ENCODE results near the gene ZSWIM6.

Gene ZSWIM6

DNA sequence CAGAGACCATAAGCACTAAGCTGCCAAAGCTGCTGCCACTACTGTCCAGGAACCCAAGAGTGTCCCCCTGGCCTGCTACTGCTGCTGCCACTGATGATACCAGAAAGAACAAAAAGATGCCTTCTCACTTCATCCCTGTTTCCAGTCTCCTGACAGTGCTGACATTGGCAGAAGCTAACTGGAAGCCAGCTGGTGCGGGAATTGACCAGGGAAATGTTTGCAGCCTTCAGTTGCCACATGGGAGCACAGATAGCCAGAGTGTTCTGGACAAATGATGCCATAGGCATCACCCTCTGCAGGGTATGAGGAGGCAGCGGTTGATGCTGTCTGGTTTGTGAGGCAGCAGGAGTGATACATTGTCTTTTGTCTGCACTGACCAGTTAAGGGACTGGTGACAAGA, 258.4 kb downstream of the ZSWIM6 start:
- no peaks in the 10 kb centered on the region for H3K36me3 ChIP-seq (ENCODE audit: low read length)
- no peak overlapping the region for H3K9ac ChIP-seq (ENCODE audit: low read length)
- H3K79me2 ChIP-seq (ENCODE audit: insufficient read depth, low read length): no peaks in the 10 kb centered on the region
- H3K27me3 ChIP-seq (ENCODE audit: low read length): no peaks in the 10 kb centered on the region
- H3F3A ChIP-seq (ENCODE audit: insufficient read depth): no peaks in the 10 kb centered on the region
- H3K27ac ChIP-seq (ENCODE audit: low read depth, low read length): no peak overlapping the region
- no peaks in the 10 kb centered on the region for H4K20me1 ChIP-seq (ENCODE audit: low read depth, low read length)
- no peak overlapping the region for H3K4me3 ChIP-seq (ENCODE audit: insufficient read depth, low read length, poor library complexity, severe bottlenecking)
- H2AFZ ChIP-seq (ENCODE audit: low read depth, low read length, severe bottlenecking): no peak overlapping the region
- no peaks in the 10 kb centered on the region for H3K9me2 ChIP-seq (replicated peaks; ENCODE audit: insufficient read depth, low read length)
- TF ChIP-seq EZH2phosphoT487 (conservative IDR thresholded peaks at IDR 0.05; ENCODE audit: low read length): no peak
- TF ChIP-seq, protein P1, sequence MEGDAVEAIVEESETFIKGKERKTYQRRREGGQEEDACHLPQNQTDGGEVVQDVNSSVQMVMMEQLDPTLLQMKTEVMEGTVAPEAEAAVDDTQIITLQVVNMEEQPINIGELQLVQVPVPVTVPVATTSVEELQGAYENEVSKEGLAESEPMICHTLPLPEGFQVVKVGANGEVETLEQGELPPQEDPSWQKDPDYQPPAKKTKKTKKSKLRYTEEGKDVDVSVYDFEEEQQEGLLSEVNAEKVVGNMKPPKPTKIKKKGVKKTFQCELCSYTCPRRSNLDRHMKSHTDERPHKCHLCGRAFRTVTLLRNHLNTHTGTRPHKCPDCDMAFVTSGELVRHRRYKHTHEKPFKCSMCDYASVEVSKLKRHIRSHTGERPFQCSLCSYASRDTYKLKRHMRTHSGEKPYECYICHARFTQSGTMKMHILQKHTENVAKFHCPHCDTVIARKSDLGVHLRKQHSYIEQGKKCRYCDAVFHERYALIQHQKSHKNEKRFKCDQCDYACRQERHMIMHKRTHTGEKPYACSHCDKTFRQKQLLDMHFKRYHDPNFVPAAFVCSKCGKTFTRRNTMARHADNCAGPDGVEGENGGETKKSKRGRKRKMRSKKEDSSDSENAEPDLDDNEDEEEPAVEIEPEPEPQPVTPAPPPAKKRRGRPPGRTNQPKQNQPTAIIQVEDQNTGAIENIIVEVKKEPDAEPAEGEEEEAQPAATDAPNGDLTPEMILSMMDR (IDR thresholded peaks at IDR 0.05; ENCODE audit: insufficient read depth, low read length, poor library complexity, severe bottlenecking): no peak
- no peaks in the 10 kb centered on the region for H3K9me3 ChIP-seq (ENCODE audit: insufficient read depth, low read length)
- no peak overlapping the region for H3K4me2 ChIP-seq (ENCODE audit: low read depth, low read length, poor library complexity, severe bottlenecking)

DNA sequence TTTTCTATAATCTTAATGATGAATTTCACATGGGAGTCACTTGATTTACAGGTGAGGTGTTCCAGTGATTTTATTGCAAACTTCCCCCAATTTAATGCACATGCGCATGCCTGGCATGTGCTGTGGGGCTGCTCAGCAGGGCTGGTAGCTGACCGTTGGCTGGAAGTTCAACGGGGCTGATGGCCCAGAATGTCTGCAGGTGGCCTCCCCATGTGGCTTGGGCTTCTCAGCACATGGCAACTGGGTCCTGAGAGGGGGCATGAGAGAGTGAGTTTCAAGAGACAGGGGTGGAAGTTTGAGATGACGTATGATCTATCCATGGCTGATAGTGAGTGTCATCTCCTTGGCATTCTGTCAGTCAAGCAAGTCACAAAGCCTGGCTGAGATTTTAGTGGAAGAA, 259.8 kb downstream of the ZSWIM6 start:
- no peaks in the 10 kb centered on the region for H3K9me3 ChIP-seq (ENCODE audit: insufficient read depth, low read length)

DNA sequence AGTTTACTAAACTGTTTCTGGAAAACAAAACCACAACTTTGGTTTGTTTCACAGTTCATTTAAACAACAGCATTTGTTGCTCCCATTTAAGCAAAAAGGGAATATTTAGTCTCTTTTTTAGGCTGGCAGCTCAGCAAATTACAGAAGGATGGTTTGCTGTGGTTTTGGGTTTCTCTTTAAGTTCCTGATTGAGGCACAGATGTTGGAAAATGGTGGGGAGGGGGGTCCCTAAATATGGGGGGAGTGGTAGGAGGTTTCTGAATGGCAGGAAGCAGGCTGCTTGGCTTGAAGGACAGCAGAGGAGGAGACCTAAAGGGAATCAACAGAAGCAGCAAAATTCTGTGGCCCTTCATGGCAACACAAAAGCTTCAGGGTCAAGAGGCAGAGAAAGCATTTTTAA, 263.4 kb downstream of the ZSWIM6 start:
- Histone ChIP-seq H3F3A (ENCODE audit: insufficient read depth) (no peaks in the 10 kb centered on the region), H3K4me3 (ENCODE audit: insufficient read depth, low read length, poor library complexity, severe bottlenecking) (no peak overlapping the region), H3K4me2 (ENCODE audit: low read depth, low read length, poor library complexity, severe bottlenecking) (no peak overlapping the region), H3K36me3 (ENCODE audit: low read length) (no peaks in the 10 kb centered on the region), H3K27ac (ENCODE audit: low read depth, low read length) (no peak overlapping the region), H3K79me2 (ENCODE audit: insufficient read depth, low read length) (no peaks in the 10 kb centered on the region), H3K9me3 (ENCODE audit: insufficient read depth, low read length) (no peaks in the 10 kb centered on the region), H3K9me2 (replicated peaks; ENCODE audit: insufficient read depth, low read length) (no peaks in the 10 kb centered on the region), H3K9ac (ENCODE audit: low read length) (no peak overlapping the region), H4K20me1 (ENCODE audit: low read depth, low read length) (no peaks in the 10 kb centered on the region), H3K27me3 (ENCODE audit: low read length) (no peaks in the 10 kb centered on the region), H2AFZ (ENCODE audit: low read depth, low read length, severe bottlenecking) (no peak overlapping the region)
- no peak for TF ChIP-seq EZH2phosphoT487 (conservative IDR thresholded peaks at IDR 0.05; ENCODE audit: low read length)
- TF ChIP-seq, protein P1 (IDR thresholded peaks at IDR 0.05; ENCODE audit: insufficient read depth, low read length, poor library complexity, severe bottlenecking): no peak

More for the DNA sequence above, 259.8 kb downstream of the ZSWIM6 start:
- no peak overlapping the region for H3K27ac ChIP-seq (ENCODE audit: low read depth, low read length)
- H3K4me3 ChIP-seq (ENCODE audit: insufficient read depth, low read length, poor library complexity, severe bottlenecking): no peak overlapping the region
- H3K79me2 ChIP-seq (ENCODE audit: insufficient read depth, low read length): no peaks in the 10 kb centered on the region
- no peak overlapping the region for H3K4me2 ChIP-seq (ENCODE audit: low read depth, low read length, poor library complexity, severe bottlenecking)
- no peaks in the 10 kb centered on the region for H3K27me3 ChIP-seq (ENCODE audit: low read length)
- TF ChIP-seq, protein P1 (IDR thresholded peaks at IDR 0.05; ENCODE audit: insufficient read depth, low read length, poor library complexity, severe bottlenecking): no peak
- no peak for TF ChIP-seq EZH2phosphoT487 (conservative IDR thresholded peaks at IDR 0.05; ENCODE audit: low read length)
- H3F3A ChIP-seq (ENCODE audit: insufficient read depth): no peaks in the 10 kb centered on the region
- no peak overlapping the region for H3K9ac ChIP-seq (ENCODE audit: low read length)
- no peaks in the 10 kb centered on the region for H3K36me3 ChIP-seq (ENCODE audit: low read length)
- H2AFZ ChIP-seq (ENCODE audit: low read depth, low read length, severe bottlenecking): no peak overlapping the region
- H4K20me1 ChIP-seq (ENCODE audit: low read depth, low read length): no peaks in the 10 kb centered on the region
- no peaks in the 10 kb centered on the region for H3K9me2 ChIP-seq (replicated peaks; ENCODE audit: insufficient read depth, low read length)
